ENCODE measurements around the gene ABCA7.
A peak's percentile ranks its signal among the peaks of the same experiment; 100 is the strongest.

Gene ABCA7

GRCh38 chr19:1026783-1027649, 12.9 kb upstream of the ABCA7 start:
- H3K9me3 ChIP-seq (ENCODE audit: insufficient read depth, low read length), result no peaks in the 10 kb centered on the region
- H4K20me1 ChIP-seq (ENCODE audit: low read depth, low read length), result no peaks in the 10 kb centered on the region
- no peak overlapping the region for H2AFZ ChIP-seq (ENCODE audit: low read depth, low read length, severe bottlenecking)
- no peaks in the 10 kb centered on the region for H3K27me3 ChIP-seq (ENCODE audit: low read length)
- TF ChIP-seq EZH2phosphoT487 (conservative IDR thresholded peaks at IDR 0.05; ENCODE audit: low read length) (no peak), CTCF (IDR thresholded peaks at IDR 0.05; ENCODE audit: insufficient read depth, low read length, poor library complexity, severe bottlenecking) (no peak)
- H3F3A ChIP-seq (ENCODE audit: insufficient read depth), result peaks cover 19% of the 10 kb centered on the region
- H3K27ac ChIP-seq (ENCODE audit: low read depth, low read length), result peak overlapping the region; percentile 86
- H3K79me2 ChIP-seq (ENCODE audit: insufficient read depth, low read length), result peaks cover 42% of the 10 kb centered on the region
- H3K4me3 ChIP-seq (ENCODE audit: insufficient read depth, low read length, poor library complexity, severe bottlenecking), result peak overlapping the region; percentile 74
- peak overlapping the region; percentile 95 for H3K9ac ChIP-seq (ENCODE audit: low read length)
- no peaks in the 10 kb centered on the region for H3K9me2 ChIP-seq (replicated peaks; ENCODE audit: insufficient read depth, low read length)
- H3K36me3 ChIP-seq (ENCODE audit: low read length), result no peaks in the 10 kb centered on the region
- H3K4me2 ChIP-seq (ENCODE audit: low read depth, low read length, poor library complexity, severe bottlenecking), result peak overlapping the region; percentile 92

GRCh38 chr19:1027650-1028061, 12.3 kb upstream of the ABCA7 start:
- Histone ChIP-seq H2AFZ (ENCODE audit: low read depth, low read length, severe bottlenecking) (no peak overlapping the region), H3K79me2 (ENCODE audit: insufficient read depth, low read length) (peaks cover 42% of the 10 kb centered on the region), H3K9me2 (replicated peaks; ENCODE audit: insufficient read depth, low read length) (no peaks in the 10 kb centered on the region), H4K20me1 (ENCODE audit: low read depth, low read length) (no peaks in the 10 kb centered on the region), H3K4me3 (ENCODE audit: insufficient read depth, low read length, poor library complexity, severe bottlenecking) (peak overlapping the region; percentile 74), H3K9me3 (ENCODE audit: insufficient read depth, low read length) (no peaks in the 10 kb centered on the region), H3K27ac (ENCODE audit: low read depth, low read length) (peak overlapping the region; percentile 86), H3F3A (ENCODE audit: insufficient read depth) (peaks cover 13% of the 10 kb centered on the region), H3K36me3 (ENCODE audit: low read length) (no peaks in the 10 kb centered on the region; the same call in 1 of the 2 replicates), H3K27me3 (ENCODE audit: low read length) (no peaks in the 10 kb centered on the region), H3K4me2 (ENCODE audit: low read depth, low read length, poor library complexity, severe bottlenecking) (peak overlapping the region; percentile 92), H3K9ac (ENCODE audit: low read length) (peak overlapping the region; percentile 95)
- TF ChIP-seq CTCF (IDR thresholded peaks at IDR 0.05; ENCODE audit: insufficient read depth, low read length, poor library complexity, severe bottlenecking), result no peak
- no peak for TF ChIP-seq EZH2phosphoT487 (conservative IDR thresholded peaks at IDR 0.05; ENCODE audit: low read length)

GRCh38 chr19:1028062-1028926, 11.6 kb upstream of the ABCA7 start:
- Histone ChIP-seq H4K20me1 (ENCODE audit: low read depth, low read length) (no peaks in the 10 kb centered on the region), H3K36me3 (ENCODE audit: low read length) (no peaks in the 10 kb centered on the region; the same call in 1 of the 2 replicates), H3K27me3 (ENCODE audit: low read length) (no peaks in the 10 kb centered on the region), H3K9me2 (replicated peaks; ENCODE audit: insufficient read depth, low read length) (no peaks in the 10 kb centered on the region), H2AFZ (ENCODE audit: low read depth, low read length, severe bottlenecking) (no peak overlapping the region), H3K9me3 (ENCODE audit: insufficient read depth, low read length) (no peaks in the 10 kb centered on the region), H3K9ac (ENCODE audit: low read length) (peak overlapping the region; percentile 95), H3K79me2 (ENCODE audit: insufficient read depth, low read length) (peaks cover 42% of the 10 kb centered on the region), H3K27ac (ENCODE audit: low read depth, low read length) (peak overlapping the region; percentile 86), H3K4me2 (ENCODE audit: low read depth, low read length, poor library complexity, severe bottlenecking) (peak overlapping the region; percentile 92), H3K4me3 (ENCODE audit: insufficient read depth, low read length, poor library complexity, severe bottlenecking) (peak overlapping the region; percentile 74), H3F3A (ENCODE audit: insufficient read depth) (peaks cover 10% of the 10 kb centered on the region)
- TF ChIP-seq EZH2phosphoT487 (conservative IDR thresholded peaks at IDR 0.05; ENCODE audit: low read length), result no peak
- TF ChIP-seq CTCF (IDR thresholded peaks at IDR 0.05; ENCODE audit: insufficient read depth, low read length, poor library complexity, severe bottlenecking), result no peak

Data from SU-DHL-6 (cell line).